Measurements from ENCODE around the gene PPP1R10.

- TF ChIP-seq CTCF (IDR thresholded peaks at IDR 0.05; ENCODE audit: low read depth, low read length) (no peak), POLR2A (IDR thresholded peaks at IDR 0.05; ENCODE audit: extremely low read depth, insufficient read length) (no peak)
These were observed 2.8 kb downstream of the PPP1R10 start for GRCh38 chr6:30614044-30614842.
